Measurements from ENCODE around the gene APP.
"Not testable (repeated sequence)": the region's sequence is repeated elsewhere in the genome, so short reads cannot be mapped to it uniquely, and the experiment has no call there.

APP gene

GRCh38 chr21:25942135-25942534 lies 228.4 kb downstream of the APP start:
- no peak for DNase-seq (ENCODE audit: low read depth)

GRCh38 chr21:25939396-25939761 lies 231.2 kb downstream of the APP start:
- no peak for DNase-seq (ENCODE audit: low read depth)

- DNase-seq (ENCODE audit: low read depth), result no peak
These were observed 231.7 kb downstream of the APP start for GRCh38 chr21:25938658-25939395.

- no peak for DNase-seq (ENCODE audit: low read depth)
These were observed 233.8 kb downstream of the APP start for GRCh38 chr21:25936776-25937175.

GRCh38 chr21:25934771-25935224 lies 235.8 kb downstream of the APP start:
- no peak for DNase-seq (ENCODE audit: low read depth)

- no peak for DNase-seq (ENCODE audit: low read depth)
These were observed 236.4 kb downstream of the APP start for GRCh38 chr21:25934130-25934529.

- DNase-seq (ENCODE audit: low read depth), result no peak
These were observed 238.8 kb downstream of the APP start for GRCh38 chr21:25931765-25932164.

- DNase-seq (ENCODE audit: low read depth), result no peak
These were observed 240.6 kb downstream of the APP start for GRCh38 chr21:25929856-25930520.

- DNase-seq (ENCODE audit: low read depth), result no peak
These were observed 243.2 kb downstream of the APP start for GRCh38 chr21:25927195-25927880.

GRCh38 chr21:25925936-25926335 lies 244.6 kb downstream of the APP start:
- no peak for DNase-seq (ENCODE audit: low read depth)

- DNase-seq (ENCODE audit: low read depth), result no peak
These were observed 245.3 kb downstream of the APP start for GRCh38 chr21:25925064-25925800.

GRCh38 chr21:25918152-25918551 lies 252.4 kb downstream of the APP start:
- not testable (repeated sequence) for DNase-seq (ENCODE audit: low read depth)

GRCh38 chr21:25916226-25916625 lies 254.3 kb downstream of the APP start:
- DNase-seq (ENCODE audit: low read depth), result no peak

GRCh38 chr21:25913479-25913878 lies 257.1 kb downstream of the APP start:
- no peak for DNase-seq (ENCODE audit: low read depth)

- no peak for DNase-seq (ENCODE audit: low read depth)
These were observed 258.2 kb downstream of the APP start for GRCh38 chr21:25912402-25912746.

GRCh38 chr21:25911730-25912401 lies 258.7 kb downstream of the APP start:
- DNase-seq (ENCODE audit: low read depth), result no peak

GRCh38 chr21:25910809-25911208 lies 259.8 kb downstream of the APP start:
- no peak for DNase-seq (ENCODE audit: low read depth)

GRCh38 chr21:25909341-25909740 lies 261.2 kb downstream of the APP start:
- no peak for DNase-seq (ENCODE audit: low read depth)

- DNase-seq (ENCODE audit: low read depth), result no peak
These were observed 262.1 kb downstream of the APP start for GRCh38 chr21:25908495-25908894.

GRCh38 chr21:25907573-25908275 lies 262.8 kb downstream of the APP start:
- DNase-seq (ENCODE audit: low read depth), result no peak

- no peak for DNase-seq (ENCODE audit: low read depth)
These were observed 264.0 kb downstream of the APP start for GRCh38 chr21:25906587-25906986.
